NCI-H2227 (cell line): ENCODE data around the gene LRP1.
A peak's percentile ranks its signal among the peaks of the same experiment; 100 is the strongest.

Experiments used
- DNase-seq: peaks from one replicate; lab custom pipeline; 2025; ENCODE audit not compliant: unreplicated experiment; lab: John Stamatoyannopoulos, UW

The LRP1 gene

GRCh38 chr12:57170927-57171326, 42.6 kb downstream of the LRP1 start:
- no peak for DNase-seq

DNA sequence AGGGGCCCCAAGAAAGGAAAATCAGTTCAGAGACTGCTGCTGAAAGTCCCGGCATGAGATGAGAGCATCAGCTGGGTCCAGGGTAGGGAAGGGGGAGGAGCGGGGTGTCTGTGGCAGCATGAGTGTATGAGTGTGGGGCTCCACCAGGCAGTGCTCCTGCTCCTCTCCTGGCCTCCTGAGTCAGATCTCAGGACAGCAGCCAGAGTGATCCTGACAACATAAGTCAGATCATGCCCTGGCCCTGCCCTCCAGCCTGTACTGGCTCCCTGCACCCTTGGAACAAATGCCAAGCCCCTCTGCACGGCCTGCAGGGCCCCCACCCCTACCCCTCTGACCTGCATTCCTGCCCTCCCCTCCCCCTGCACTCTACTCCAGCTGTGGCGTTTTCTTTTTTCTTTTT, 43.4 kb downstream of the LRP1 start:
- DNase-seq, result no peak

DNA sequence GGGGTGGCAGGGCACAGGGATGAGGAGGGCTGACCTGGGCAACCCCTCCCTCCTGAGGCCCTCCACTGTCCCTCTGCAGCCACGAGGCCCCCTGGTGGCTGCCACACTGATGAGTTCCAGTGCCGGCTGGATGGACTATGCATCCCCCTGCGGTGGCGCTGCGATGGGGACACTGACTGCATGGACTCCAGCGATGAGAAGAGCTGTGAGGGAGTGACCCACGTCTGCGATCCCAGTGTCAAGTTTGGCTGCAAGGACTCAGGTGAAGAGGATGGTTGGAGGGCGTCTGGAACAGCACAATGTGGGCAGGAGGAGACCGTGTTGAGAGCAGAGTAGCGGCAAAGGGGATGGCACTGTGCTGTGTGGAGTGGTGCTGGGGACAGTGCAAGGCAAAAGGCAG, 44.8 kb downstream of the LRP1 start:
- DNase-seq, result no peak

GRCh38 chr12:57173683-57174082, 45.4 kb downstream of the LRP1 start:
- no peak for DNase-seq

GRCh38 chr12:57175428-57176138, 47.3 kb downstream of the LRP1 start:
- peak; percentile 65 for DNase-seq

DNA sequence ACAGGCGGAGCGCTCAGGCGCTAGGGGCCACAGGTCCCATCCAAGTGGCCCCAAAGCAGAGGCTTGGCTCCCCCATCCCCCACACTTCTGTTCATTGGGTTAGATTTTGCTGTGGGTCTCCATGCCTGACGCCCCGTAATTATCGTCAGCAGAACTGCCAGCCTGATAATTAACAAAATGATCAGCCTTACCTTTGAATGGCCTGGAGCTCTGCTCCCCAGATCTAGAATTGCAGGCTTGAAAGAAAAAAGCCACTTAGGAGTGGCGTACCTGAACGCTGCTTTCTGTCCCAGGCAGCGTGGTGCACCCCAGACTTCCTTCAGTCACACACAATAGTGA, 47.8 kb downstream of the LRP1 start:
- DNase-seq, result no peak

GRCh38 chr12:57176846-57177245, 48.6 kb downstream of the LRP1 start:
- DNase-seq, result no peak

GRCh38 chr12:57177354-57177753, 49.1 kb downstream of the LRP1 start:
- DNase-seq, result no peak

DNA sequence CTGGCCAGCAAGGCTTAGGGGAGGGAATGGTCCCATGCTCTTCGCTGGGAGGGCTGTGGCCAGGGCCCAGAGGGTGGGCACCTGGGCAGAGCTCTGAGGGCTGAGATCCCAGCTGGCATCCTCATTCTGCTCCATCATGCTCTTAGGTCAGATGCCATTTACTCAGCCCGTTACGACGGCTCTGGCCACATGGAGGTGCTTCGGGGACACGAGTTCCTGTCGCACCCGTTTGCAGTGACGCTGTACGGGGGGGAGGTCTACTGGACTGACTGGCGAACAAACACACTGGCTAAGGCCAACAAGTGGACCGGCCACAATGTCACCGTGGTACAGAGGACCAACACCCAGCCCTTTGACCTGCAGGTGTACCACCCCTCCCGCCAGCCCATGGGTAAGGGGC, 49.9 kb downstream of the LRP1 start:
- no peak for DNase-seq

- no peak for DNase-seq
Measured at GRCh38 chr12:57179331-57180086, 51.2 kb downstream of the LRP1 start.

DNA sequence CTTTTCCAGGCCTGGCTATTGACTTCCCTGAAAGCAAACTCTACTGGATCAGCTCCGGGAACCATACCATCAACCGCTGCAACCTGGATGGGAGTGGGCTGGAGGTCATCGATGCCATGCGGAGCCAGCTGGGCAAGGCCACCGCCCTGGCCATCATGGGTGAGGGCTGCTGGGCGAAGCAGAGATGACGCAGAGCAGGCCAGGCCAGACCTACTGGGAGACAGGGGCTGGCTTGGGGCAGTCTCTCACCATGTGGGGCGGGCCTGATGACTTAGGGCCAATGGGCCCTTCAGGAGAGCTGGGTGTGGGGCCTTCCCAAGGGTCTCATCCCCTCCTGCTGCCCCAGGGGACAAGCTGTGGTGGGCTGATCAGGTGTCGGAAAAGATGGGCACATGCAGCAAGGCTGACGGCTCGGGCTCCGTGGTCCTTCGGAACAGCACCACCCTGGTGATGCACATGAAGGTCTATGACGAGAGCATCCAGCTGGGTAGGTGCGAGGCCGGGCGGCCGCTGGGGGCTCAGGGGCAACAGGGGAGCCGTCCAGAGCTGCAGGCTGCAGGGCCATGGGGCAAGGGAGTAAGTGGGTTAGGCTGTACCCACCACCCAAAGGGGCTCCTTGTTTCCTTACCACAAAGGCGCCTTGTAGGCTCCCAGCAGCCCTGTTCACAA, 52.2 kb downstream of the LRP1 start:
- DNase-seq, result no peak

GRCh38 chr12:57181072-57181471, 52.8 kb downstream of the LRP1 start:
- no peak for DNase-seq

DNA sequence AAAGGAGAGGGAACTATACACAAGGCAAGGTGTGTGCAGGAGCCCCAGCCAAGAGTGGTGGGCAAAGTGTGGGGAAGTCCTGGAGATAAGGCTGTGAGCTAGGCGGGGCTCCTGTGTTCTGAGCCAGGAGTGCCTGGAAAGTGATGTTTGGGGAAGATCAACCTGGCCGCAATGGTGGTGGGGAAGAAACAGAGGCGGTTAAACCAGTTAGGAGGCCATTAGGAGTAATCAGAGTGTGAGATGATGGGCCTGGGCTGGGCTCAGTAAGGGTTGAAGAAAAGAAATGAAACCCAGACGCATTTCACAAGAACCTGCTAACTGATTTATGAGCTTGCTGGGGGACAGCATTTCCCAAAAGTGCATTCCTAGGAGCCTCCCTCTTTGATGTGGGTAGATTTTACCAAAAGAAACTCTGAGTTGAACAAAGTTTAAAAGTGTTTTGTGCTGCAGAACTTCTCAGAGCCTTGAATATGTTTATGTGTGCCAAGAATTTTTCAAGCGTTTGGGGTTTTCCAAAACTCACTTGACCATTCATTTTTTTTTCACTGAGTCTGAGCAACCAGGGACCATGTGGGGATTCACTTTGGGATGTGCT, 53.4 kb downstream of the LRP1 start:
- no peak for DNase-seq

DNA sequence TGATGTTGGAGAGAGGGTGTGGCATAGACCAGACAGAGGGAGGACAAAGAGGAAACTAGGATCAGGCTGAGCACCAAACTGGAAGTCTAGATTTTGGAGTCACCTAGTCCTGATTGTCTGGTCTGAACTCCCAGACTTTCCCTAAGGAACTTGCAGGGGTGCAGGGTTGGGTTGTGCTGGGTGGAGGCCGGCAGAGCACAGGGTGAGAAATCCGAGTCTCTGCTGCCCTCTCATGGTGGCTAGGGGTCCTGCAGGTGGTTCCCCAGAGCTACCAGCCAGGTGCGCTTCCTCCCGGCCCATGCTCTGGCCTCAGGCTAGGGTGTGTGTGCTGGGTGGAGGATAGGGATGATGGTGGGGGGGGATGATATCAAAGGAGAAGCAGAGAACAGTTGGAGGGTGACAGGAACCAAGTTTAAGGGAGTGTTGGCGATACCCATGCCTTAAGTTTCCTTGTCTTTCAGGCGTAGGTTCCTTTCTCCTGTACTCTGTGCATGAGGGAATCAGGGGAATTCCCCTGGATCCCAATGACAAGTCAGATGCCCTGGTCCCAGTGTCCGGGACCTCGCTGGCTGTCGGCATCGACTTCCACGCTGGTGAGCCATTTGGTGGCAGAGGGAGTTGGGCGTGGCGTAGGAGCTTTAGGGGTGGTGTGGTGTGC, 54.8 kb downstream of the LRP1 start:
- peak; percentile 57 for DNase-seq

- no peak for DNase-seq
Measured at GRCh38 chr12:57183939-57184725, 55.8 kb downstream of the LRP1 start.

DNA sequence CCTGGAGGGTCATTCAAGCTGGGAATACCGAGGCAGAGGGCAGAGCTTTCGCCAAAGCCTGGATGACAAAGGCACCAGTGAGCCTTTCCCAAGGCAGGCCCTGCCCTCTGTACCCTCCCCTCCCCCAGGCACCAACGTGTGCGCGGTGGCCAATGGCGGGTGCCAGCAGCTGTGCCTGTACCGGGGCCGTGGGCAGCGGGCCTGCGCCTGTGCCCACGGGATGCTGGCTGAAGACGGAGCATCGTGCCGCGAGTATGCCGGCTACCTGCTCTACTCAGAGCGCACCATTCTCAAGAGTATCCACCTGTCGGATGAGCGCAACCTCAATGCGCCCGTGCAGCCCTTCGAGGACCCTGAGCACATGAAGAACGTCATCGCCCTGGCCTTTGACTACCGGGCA, 57.1 kb downstream of the LRP1 start:
- no peak for DNase-seq

DNA sequence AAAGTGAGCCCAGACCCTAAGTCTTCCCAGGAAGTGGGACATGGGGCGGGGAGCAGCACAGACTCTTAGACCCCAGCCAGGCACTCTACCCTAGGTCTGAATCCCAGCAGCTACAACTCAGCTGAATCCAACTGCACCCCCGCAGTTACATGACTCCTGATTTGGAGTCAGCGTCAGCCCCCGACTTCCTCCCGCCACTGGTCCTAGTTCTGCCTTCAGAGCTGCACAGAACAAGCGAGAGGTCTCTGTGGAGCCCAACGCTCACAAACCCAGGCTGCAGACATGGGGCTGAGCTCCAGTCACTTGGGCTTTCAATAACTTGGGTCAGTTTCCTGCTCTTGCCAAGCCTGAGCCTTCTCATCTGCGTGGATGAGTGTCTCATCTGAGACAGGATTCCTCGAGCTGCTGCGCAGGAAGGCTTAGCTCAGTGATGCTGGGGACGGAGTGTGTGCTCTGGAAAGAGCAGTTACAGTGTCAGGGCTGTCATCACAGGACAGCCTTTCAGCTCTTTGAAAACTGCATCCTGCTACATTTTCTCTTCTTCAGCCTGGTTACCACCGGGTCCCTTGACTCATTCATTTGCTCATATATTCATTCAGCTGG, 57.7 kb downstream of the LRP1 start:
- DNase-seq, result no peak

DNA sequence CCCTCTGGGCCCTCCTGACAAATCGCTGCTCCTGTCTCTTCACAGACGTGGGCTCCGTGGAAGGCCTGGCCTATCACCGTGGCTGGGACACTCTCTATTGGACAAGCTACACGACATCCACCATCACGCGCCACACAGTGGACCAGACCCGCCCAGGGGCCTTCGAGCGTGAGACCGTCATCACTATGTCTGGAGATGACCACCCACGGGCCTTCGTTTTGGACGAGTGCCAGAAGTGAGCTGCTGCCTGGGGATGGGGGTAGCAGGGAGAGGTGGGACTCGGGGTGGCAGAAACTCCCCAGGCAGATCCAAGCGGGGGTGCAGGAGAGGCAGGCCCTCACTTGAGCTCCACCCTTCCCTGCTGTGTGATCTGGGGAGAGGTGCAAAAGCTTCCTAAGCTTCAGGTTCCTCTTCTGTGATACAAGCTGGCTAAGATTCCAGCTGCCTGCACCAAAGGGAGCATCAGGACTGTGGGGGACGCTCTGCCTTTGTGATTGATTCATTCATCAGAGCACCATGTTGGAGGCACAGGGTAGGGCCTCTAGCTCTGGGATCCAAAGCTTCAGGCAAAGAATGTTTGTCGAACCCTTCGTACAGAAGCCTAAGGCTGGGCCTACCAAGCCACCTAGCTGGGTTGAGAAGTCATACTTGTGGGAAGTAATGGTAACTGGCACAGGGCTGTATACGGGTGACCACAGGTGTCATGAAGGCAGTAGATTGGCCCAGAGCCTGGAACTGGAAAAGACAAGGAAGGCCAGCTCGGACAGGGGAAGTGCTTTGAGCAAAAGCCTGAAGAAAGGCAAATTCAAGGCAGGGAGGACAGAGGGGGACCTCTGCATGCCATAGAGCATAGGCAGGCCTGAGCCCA, 59.2 kb downstream of the LRP1 start:
- DNase-seq, result no peak

DNA sequence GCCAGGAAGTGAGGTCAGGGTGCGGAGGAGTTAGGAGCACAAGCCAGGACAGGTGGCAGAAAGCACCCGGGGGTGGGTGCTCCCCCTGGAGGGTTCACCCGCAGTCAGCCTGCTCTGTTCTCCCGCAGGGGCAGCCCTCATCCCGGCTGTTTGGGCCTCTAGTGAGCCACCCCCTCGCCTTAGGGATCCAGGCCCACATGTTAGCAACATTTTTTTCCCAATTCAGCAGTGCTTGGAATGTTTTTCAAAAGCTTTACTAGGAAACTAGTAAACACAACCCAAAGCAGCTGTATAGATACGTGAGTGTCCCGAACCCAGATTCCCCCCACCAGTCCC, 59.8 kb downstream of the LRP1 start:
- DNase-seq, result no peak
